AG08395 (cell line): ENCODE results near the gene CASP8AP2.
"Not testable (repeated sequence)": the region's sequence is repeated elsewhere in the genome, so short reads cannot be mapped to it uniquely, and the experiment has no call there.

Source experiments
- DNase-seq: peaks from one replicate; pipeline ENCODE4 v3.0.0; 2012; ENCODE audit warnings: mixed read lengths, low spot score

CASP8AP2 gene

GRCh38 chr6:89888138-89888514 lies 58.4 kb downstream of the CASP8AP2 start:
- no peak for DNase-seq

- DNase-seq: no peak
Observed at GRCh38 chr6:89888871-89889270, 59.2 kb downstream of the CASP8AP2 start.

GRCh38 chr6:89890845-89891528 lies 61.3 kb downstream of the CASP8AP2 start:
- DNase-seq: not testable (repeated sequence)

- DNase-seq: not testable (repeated sequence)
Observed at GRCh38 chr6:89892577-89892976, 62.9 kb downstream of the CASP8AP2 start.

- no peak for DNase-seq
Observed at GRCh38 chr6:89894169-89894568, 64.5 kb downstream of the CASP8AP2 start, which contains the start of gene GJA10. Gene GJA10, plus strand, starts transcription at chr6:89894469. Its CDS starts 0 bp downstream, at chr6:89894469.

- peak; percentile 61 for DNase-seq
Observed at GRCh38 chr6:89895276-89895874, 65.7 kb downstream of the CASP8AP2 start.

- not testable (repeated sequence) for DNase-seq
Observed at GRCh38 chr6:89910001-89910901, 80.6 kb downstream of the CASP8AP2 start.

- no peak for DNase-seq
Observed at GRCh38 chr6:89910902-89911240, 81.2 kb downstream of the CASP8AP2 start.

- DNase-seq: no peak
Observed at GRCh38 chr6:89916136-89916920, 86.6 kb downstream of the CASP8AP2 start.

- DNase-seq: no peak
Observed at GRCh38 chr6:89917216-89917615, 87.5 kb downstream of the CASP8AP2 start.

GRCh38 chr6:89917801-89918366 lies 88.2 kb downstream of the CASP8AP2 start:
- DNase-seq: no peak
